NCI-H2227 (cell line): ENCODE results near the gene JSRP1.
A peak's percentile ranks its signal among the peaks of the same experiment; 100 is the strongest.

Source experiments
- DNase-seq: peaks from one replicate; lab custom pipeline; 2025; ENCODE audit not compliant: unreplicated experiment; lab: John Stamatoyannopoulos, UW

JSRP1 gene

GRCh38 chr19:2255982-2256685, at the start of gene JSRP1:
JSRP1 (minus strand) TSS chr19:2256417; CDS start chr19:2255314, 1,103 bp downstream.
- no peak for DNase-seq

- no peak for DNase-seq
Measured at GRCh38 chr19:2305452-2306280, 49.4 kb upstream of the JSRP1 start.

- DNase-seq: no peak
Measured at GRCh38 chr19:2303211-2303798, 47.1 kb upstream of the JSRP1 start.

- no peak for DNase-seq
Measured at GRCh38 chr19:2302319-2303210, 46.3 kb upstream of the JSRP1 start.

GRCh38 chr19:2300533-2300932, 44.3 kb upstream of the JSRP1 start:
- DNase-seq: no peak

- no peak for DNase-seq
Measured at GRCh38 chr19:2296141-2296540, 39.9 kb upstream of the JSRP1 start.

GRCh38 chr19:2294687-2295335, 38.6 kb upstream of the JSRP1 start:
- DNase-seq: no peak

- DNase-seq: peak; percentile 56
Measured at GRCh38 chr19:2291185-2291751, 35.1 kb upstream of the JSRP1 start.

GRCh38 chr19:2290441-2291184, 34.4 kb upstream of the JSRP1 start:
- DNase-seq: no peak

GRCh38 chr19:2289714-2290435, 33.7 kb upstream of the JSRP1 start:
- DNase-seq: no peak

- no peak for DNase-seq
Measured at GRCh38 chr19:2288818-2289713, 32.8 kb upstream of the JSRP1 start.

- DNase-seq: no peak
Measured at GRCh38 chr19:2288338-2288817, 32.2 kb upstream of the JSRP1 start.

- DNase-seq: no peak
Measured at GRCh38 chr19:2287585-2288337, 31.5 kb upstream of the JSRP1 start.

GRCh38 chr19:2286402-2287140, 30.4 kb upstream of the JSRP1 start:
- DNase-seq: no peak

- DNase-seq: no peak
Measured at GRCh38 chr19:2283835-2284507, 27.8 kb upstream of the JSRP1 start.

- DNase-seq: no peak
Measured at GRCh38 chr19:2282862-2283237, 26.6 kb upstream of the JSRP1 start.
